HG03135 (cell line): ENCODE data around the gene SMYD3.
"Not testable (repeated sequence)": the region's sequence is repeated elsewhere in the genome, so short reads cannot be mapped to it uniquely, and the experiment has no call there.

Experiments used
- ATAC-seq: cut with Tn5 transposase; IDR thresholded peaks from one replicate; pipeline ENCODE4 v1.9.1; 2021; ENCODE audit warnings: mild to moderate bottlenecking, moderate library complexity; ENCODE audit not compliant: unreplicated experiment

The SMYD3 gene

GRCh38 chr1:245971711-245972085, 535.4 kb downstream of the SMYD3 start:
- no peak for ATAC-seq

- ATAC-seq = not testable (repeated sequence)
Observed at GRCh38 chr1:245971076-245971710, 535.9 kb downstream of the SMYD3 start.

- no peak for ATAC-seq
Observed at GRCh38 chr1:245969283-245969682, 537.8 kb downstream of the SMYD3 start.

- ATAC-seq = no peak
Observed at GRCh38 chr1:245968775-245969174, 538.3 kb downstream of the SMYD3 start.

- no peak for ATAC-seq
Observed at GRCh38 chr1:245965398-245965797, 541.7 kb downstream of the SMYD3 start.

- ATAC-seq = no peak
Observed at GRCh38 chr1:245963649-245964048, 543.4 kb downstream of the SMYD3 start.

GRCh38 chr1:245962453-245962852, 544.6 kb downstream of the SMYD3 start:
- no peak for ATAC-seq

GRCh38 chr1:245961137-245961540, 545.9 kb downstream of the SMYD3 start:
- no peak for ATAC-seq

GRCh38 chr1:245960171-245960570, 546.9 kb downstream of the SMYD3 start:
- no peak for ATAC-seq

- ATAC-seq = no peak
Observed at GRCh38 chr1:245958016-245958415, 549.1 kb downstream of the SMYD3 start.

- ATAC-seq = no peak
Observed at GRCh38 chr1:245957427-245957826, 549.7 kb downstream of the SMYD3 start.

GRCh38 chr1:245956225-245956624, 550.9 kb downstream of the SMYD3 start:
- no peak for ATAC-seq

- ATAC-seq = peak; percentile 49
Observed at GRCh38 chr1:245953876-245954660, 553.0 kb downstream of the SMYD3 start.

- ATAC-seq = no peak
Observed at GRCh38 chr1:245952383-245953026, 554.6 kb downstream of the SMYD3 start.

GRCh38 chr1:245948786-245949185, 558.3 kb downstream of the SMYD3 start:
- no peak for ATAC-seq

GRCh38 chr1:245946905-245947304, 560.2 kb downstream of the SMYD3 start:
- no peak for ATAC-seq

- not testable (repeated sequence) for ATAC-seq
Observed at GRCh38 chr1:245945136-245945535, 561.9 kb downstream of the SMYD3 start.

GRCh38 chr1:245942856-245943255, 564.2 kb downstream of the SMYD3 start:
- no peak for ATAC-seq

GRCh38 chr1:245941771-245942170, 565.3 kb downstream of the SMYD3 start:
- ATAC-seq = not testable (repeated sequence)

GRCh38 chr1:245939756-245940345, 567.2 kb downstream of the SMYD3 start:
- ATAC-seq = no peak

GRCh38 chr1:245938046-245938435, 569.0 kb downstream of the SMYD3 start:
- no peak for ATAC-seq
